GM19438 (cell line): ENCODE measurements around the gene RPL4.
"Not testable (repeated sequence)": the region's sequence is repeated elsewhere in the genome, so short reads cannot be mapped to it uniquely, and the experiment has no call there.

Source experiments
- ATAC-seq: cut with Tn5 transposase; IDR thresholded peaks from one replicate; pipeline ENCODE4 v1.9.1; 2021; ENCODE audit warnings: low read depth; ENCODE audit not compliant: unreplicated experiment

The RPL4 gene

GRCh38 chr15:66461294-66461693 lies 43.4 kb downstream of the RPL4 start:
- not testable (repeated sequence) for ATAC-seq

GRCh38 chr15:66459818-66460615 lies 44.6 kb downstream of the RPL4 start:
- ATAC-seq, result no peak

- ATAC-seq, result no peak
Measured at GRCh38 chr15:66456211-66456610, 48.4 kb downstream of the RPL4 start.

GRCh38 chr15:66454143-66454542 lies 50.5 kb downstream of the RPL4 start:
- no peak for ATAC-seq

GRCh38 chr15:66452971-66453580 lies 51.6 kb downstream of the RPL4 start:
- ATAC-seq, result no peak

GRCh38 chr15:66452420-66452819 lies 52.2 kb downstream of the RPL4 start:
- ATAC-seq, result no peak
